IPS-11a (cell line): ENCODE results near the gene FAM237A.

Experiments
- H3K4me3 ChIP-seq: one replicate; pipeline ENCODE4 v1.5.1; 2013; ENCODE audit warnings: low read depth, low read length, control low read depth

The FAM237A gene

DNA sequence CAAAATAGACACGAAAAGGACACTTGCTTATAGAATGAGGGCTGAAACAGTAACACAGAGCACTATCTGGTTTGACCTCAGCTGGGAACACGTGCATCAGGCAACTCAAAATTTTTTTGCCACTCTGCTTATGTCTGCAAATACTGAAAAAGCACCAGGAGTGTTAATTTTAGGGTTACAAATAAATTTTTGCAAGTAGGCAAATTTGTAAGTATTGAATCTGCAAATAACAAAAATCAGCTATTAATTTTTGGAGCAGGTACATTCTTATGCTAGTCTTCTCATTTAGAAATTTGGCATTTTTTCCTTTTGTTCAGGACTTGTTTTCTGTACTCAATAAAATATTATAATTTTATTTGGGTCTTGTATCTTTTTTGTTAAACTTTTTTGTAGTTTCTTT is 46.2 kb downstream of the FAM237A start:
- H3K4me3 ChIP-seq = no peak overlapping the region

DNA sequence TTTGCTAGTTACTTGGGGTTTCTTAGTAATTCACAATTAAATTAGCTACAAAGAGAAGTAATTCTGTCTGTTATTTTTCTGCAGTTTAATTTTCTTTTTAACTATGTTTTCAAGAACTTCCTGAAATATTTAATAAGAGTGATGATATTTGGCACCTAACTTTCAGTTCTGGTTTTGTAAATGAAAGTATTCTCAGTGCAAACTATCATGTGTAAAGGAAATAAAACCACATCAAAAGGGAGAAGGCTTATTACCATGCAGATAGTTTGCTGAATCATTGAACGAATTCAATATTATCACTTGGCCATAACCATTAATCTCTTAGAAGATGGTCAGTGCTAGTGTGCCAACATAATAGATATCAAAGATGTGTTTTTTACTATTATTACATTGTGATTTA is 46.7 kb downstream of the FAM237A start:
- H3K4me3 ChIP-seq = no peak overlapping the region

DNA sequence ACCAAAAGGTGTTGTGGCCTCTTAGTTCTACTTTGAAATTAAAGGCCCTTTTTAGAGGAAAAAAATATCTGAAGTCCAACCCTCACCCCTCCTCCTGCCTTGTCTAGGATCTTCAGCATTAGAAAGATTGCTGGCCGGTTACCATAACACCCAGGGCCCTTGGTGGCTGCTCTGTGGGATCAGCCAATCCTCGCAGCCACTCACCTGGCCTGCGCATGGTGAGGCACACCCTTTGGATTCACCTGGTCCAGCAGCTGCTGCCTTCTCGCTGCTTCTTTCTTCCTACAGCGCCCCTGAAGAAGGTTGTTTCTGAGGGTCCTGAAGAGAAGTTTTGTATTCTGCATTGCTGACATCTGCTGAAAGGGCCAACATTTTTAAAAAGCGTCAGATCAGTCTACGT is 50.7 kb downstream of the FAM237A start:
- no peak overlapping the region for H3K4me3 ChIP-seq

DNA sequence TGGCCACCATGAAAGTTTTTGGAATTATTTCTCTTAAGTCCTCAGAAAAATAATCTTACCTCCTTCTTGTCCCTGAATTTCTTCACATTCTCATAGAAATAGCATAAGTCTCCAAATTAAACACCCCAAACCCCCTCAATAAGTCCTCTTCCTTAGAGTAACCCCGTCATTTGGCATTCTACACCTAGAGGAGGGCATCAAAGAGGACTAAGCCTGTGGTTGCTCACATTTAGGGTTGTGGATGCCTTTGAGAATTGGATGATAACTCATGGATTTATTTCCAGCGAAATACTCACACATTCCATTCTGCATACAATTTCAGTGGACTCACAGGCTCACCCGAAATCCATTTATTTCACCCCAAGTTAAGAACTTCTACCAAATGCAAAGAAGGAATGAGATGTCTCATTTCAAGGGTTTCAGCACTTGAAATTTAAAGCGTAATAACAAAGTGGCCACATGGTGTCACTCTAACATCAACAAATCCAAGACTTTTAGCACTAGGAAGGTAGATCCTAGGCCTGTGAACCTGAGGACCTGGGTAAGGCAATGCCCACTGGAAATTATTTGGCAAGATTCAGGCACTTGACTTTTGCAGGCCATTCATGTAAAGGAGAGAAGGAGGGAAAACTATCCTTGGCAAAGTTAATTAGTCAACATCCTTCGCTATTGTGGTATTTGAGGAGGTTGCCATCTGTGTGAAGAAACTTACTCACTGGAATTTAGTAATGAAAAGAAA is 51.3 kb downstream of the FAM237A start:
- no peak overlapping the region for H3K4me3 ChIP-seq

DNA sequence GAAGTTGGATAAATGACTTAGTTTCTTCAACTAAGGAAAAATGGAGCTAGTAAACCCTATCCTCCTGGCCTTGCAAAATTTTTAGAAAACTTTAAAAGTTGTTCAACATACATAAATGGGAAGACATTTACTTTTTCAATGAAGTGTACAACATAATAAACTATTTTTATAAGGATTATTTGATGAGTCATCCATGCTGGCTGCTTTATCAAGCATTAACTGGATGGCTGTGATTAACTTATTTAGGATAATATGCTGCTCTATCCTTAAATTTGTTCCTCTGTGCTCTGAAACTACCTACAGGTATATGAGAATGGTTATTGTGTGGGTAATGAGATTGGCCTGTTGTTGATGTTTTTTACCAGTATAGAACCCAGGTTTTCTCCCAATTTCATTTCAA is 54.6 kb downstream of the FAM237A start:
- H3K4me3 ChIP-seq = no peak overlapping the region

DNA sequence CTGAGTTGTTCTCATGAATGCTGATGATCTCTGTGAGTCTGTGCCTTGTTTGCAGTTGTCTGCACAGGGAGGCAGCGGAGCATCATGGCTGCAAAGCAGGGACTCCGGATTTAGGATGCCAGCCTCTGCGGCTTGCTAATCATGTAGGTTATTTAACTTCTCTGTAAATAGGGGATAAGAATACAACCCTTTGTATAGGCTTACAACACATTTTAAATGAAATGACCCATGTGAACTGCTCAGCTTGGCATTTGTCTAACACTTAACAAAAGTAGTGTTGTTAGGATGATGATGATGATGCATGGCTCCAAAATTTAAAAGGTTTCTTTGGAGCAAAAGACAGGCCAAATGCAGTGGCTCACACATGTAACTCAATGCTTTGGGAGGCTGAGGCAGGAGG is 56.5 kb downstream of the FAM237A start:
- H3K4me3 ChIP-seq = no peak overlapping the region
